GM15510 (cell line): ENCODE measurements around the gene S100A7A.

Experiments used
- POLR2A ChIP-seq: IDR thresholded peaks from 3 replicates; pipeline ENCODE4 v1.6.1; 2011; ENCODE audit warnings: borderline replicate concordance; ENCODE audit not compliant: insufficient read length; ENCODE audit errors: extremely low read depth

Gene S100A7A

GRCh38 chr1:153401461-153401860 is 14.9 kb upstream of the S100A7A start:
- TF ChIP-seq POLR2A, result no peak

- no peak for TF ChIP-seq POLR2A
These were observed 14.1 kb upstream of the S100A7A start for GRCh38 chr1:153402226-153402625.

GRCh38 chr1:153403421-153404085 is 12.8 kb upstream of the S100A7A start:
- TF ChIP-seq POLR2A, result no peak

- TF ChIP-seq POLR2A, result no peak
These were observed 12.2 kb upstream of the S100A7A start for GRCh38 chr1:153404086-153404635.

GRCh38 chr1:153404768-153405167 is 11.6 kb upstream of the S100A7A start:
- no peak for TF ChIP-seq POLR2A

GRCh38 chr1:153417136-153417888 is 992 bp downstream of the S100A7A start:
- no peak for TF ChIP-seq POLR2A

- no peak for TF ChIP-seq POLR2A
These were observed 4.0 kb downstream of the S100A7A start for GRCh38 chr1:153420306-153420705.

GRCh38 chr1:153422450-153423068 is 6.2 kb downstream of the S100A7A start:
- TF ChIP-seq POLR2A, result no peak

GRCh38 chr1:153426809-153427208 is 10.5 kb downstream of the S100A7A start:
- TF ChIP-seq POLR2A, result no peak

- TF ChIP-seq POLR2A, result no peak
These were observed 11.8 kb downstream of the S100A7A start for GRCh38 chr1:153428073-153428638.

- no peak for TF ChIP-seq POLR2A
These were observed 12.5 kb downstream of the S100A7A start for GRCh38 chr1:153428791-153429190.

- TF ChIP-seq POLR2A, result no peak
These were observed 13.2 kb downstream of the S100A7A start for GRCh38 chr1:153429266-153430165.

- no peak for TF ChIP-seq POLR2A
These were observed 13.8 kb downstream of the S100A7A start for GRCh38 chr1:153430166-153430553.

GRCh38 chr1:153430561-153430960 is 14.2 kb downstream of the S100A7A start:
- TF ChIP-seq POLR2A, result no peak
